IPS-NIHi7 (cell line): ENCODE measurements around the gene ABL1.
"Not testable (repeated sequence)": the region's sequence is repeated elsewhere in the genome, so short reads cannot be mapped to it uniquely, and the experiment has no call there.

Experiments used
- DNase-seq: peaks from one replicate; pipeline ENCODE4 v3.0.0; 2012; ENCODE audit warnings: mixed read lengths; ENCODE audit errors: extremely low spot score

Gene ABL1

DNA sequence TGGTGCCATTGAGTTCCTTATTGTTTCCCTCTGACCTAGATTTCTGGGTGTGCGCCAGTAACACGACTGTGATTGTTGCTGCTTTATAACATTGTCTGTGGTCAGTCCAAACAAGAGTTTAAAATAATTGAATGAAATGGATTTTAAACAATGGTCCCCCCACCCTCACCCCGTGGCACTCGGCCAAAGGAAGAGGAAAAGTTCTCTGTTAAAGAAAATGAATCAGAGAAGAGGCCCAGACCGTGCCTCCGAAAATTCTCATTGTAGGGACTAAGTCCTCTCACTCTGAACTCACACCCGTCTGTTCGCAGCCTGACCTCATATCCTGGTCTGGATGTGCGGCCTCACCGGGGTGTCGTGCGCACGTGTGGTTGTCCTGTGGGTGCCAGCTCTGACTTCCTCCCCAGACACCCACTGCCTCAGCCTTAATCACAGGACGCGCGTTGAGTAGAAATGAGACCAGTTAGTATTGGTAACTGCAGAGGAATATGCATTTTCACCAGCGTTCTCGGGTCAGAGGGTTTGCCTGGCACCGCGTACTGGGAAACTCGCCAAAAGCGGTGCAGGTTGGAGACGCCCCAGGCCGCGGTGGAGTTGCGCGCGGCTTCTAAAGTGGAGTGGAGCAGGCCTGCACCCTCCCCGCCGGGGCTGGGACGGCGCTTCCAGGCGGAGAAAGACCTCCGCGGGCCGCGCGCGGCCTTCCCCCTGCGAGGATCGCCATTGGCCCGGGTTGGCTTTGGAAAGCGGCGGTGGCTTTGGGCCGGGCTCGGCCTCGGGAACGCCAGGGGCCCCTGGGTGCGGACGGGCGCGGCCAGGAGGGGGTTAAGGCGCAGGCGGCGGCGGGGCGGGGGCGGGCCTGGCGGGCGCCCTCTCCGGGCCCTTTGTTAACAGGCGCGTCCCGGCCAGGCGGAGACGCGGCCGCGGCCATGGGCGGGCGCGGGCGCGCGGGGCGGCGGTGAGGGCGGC, at the start of gene ABL1:
TSS of gene ABL1 (plus strand) at position 884 of the 966 bp plus-strand sequence. CDS start 193 bp downstream, outside the sequence.
- DNase-seq, result peak; percentile 80

DNA sequence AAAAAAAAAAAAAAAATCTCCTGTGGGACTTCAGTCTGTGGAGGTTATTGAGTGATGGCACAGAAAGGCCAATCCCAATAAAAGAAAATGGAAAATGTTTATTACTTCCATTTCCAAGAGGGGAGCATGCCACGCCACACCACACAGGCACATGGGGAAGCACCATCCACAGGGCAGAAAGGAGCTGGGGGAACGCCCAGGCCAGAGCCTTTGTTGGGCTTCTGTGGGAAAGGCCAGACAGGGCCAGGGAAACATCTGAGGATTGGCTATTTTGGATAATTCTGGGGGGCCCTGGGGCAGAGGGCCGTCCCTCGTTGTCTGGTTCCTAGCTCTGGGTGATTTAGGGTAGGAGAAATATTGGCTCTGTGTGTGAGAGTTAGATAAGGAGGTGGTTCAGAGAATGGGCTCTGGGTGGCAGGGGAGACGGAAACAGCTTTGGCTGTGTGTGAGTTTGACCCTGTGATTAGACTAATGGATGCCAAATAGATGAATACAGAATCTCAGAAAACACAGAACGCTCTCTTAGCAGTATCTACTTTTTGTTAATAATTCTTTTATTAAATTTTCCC, 49.0 kb upstream of the ABL1 start:
- no peak for DNase-seq

DNA sequence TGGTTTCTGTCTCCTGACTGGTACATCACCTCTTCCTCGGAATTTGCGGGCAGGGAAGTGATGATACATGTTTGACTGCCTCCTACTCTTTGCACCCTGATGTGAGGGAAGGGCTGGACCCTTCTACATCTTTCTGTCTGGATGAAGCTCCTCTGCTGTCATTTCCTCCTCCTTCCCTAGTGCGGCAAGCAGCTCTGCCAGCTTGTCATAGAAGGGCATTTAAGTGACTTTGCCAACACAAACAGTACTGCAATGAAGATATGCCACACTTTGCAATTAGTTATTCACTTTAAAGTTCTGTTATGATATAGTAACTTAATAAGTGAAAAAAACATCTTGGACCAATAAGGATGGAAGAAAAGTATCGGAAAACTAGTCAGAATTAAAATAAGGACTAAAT, 48.5 kb upstream of the ABL1 start:
- DNase-seq, result no peak

GRCh38 chr9:130789747-130790672, 45.0 kb upstream of the ABL1 start:
- no peak for DNase-seq

GRCh38 chr9:130791303-130791894, 43.7 kb upstream of the ABL1 start:
- no peak for DNase-seq

DNA sequence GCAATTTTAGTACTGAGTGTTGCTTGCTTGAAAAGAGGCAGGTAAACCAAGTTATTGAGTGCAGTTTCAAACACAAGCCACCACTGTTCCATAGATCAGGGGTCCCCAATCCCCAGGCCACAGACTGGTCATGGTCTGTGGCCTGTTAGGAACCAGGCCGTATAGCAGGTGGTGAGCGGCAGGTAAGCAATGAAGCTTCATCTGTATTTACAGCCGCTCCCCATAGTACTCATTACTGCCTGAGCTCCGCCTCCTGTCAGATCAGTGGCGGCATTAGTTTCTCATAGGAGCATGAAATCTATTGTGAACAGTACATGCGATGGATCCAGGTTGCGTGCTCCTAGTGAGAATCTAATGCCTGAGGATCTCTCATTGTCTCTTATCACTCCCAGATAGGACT, 41.5 kb upstream of the ABL1 start:
- no peak for DNase-seq

DNA sequence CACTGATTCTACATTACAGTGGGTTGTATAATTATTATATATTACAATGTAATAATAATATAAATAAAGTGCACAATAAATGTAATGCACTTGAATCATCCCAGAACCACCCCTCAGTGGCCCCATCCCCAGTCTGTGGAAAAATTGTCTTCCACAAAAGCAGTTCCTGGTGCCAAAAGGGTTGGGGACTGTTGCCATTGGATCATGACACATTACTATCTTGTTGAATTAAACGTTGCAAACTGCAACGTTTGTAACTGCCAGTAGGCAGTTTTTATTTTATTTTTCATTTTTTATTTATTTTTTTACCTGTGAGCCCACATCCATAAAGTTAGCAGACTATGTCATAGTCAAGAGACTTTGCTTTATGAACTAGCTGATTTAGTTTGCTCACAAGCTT, 41.0 kb upstream of the ABL1 start:
- DNase-seq, result not testable (repeated sequence)

- not testable (repeated sequence) for DNase-seq
Observed at GRCh38 chr9:130794423-130794822, 40.6 kb upstream of the ABL1 start.

DNA sequence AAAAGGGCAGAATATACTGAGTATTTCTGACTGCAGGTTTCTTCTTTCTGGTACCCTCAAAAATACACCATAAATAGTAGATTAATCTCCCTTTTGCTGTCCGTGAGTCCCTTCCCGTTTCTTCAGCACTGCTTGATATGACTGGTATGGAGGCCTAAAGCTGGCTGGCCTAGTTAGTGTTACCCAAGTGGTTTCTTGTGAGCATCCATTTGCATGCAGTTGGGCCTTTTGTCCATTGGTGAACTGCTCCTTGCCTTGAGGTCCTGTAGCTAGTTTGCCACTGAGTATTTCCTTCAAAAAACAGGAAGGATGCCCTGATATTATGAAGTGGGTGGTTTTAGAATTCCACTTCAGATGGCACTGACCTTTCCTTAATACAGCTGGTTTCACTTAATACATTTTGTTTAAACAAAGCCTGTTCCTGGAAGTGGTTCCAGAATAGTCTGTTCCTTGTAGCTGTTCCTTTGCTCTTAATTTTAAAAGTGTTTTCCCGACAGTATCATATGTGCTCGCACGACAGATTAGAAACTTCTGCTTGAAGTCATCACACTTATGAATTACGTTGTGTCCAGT, 40.0 kb upstream of the ABL1 start:
- DNase-seq, result no peak

DNA sequence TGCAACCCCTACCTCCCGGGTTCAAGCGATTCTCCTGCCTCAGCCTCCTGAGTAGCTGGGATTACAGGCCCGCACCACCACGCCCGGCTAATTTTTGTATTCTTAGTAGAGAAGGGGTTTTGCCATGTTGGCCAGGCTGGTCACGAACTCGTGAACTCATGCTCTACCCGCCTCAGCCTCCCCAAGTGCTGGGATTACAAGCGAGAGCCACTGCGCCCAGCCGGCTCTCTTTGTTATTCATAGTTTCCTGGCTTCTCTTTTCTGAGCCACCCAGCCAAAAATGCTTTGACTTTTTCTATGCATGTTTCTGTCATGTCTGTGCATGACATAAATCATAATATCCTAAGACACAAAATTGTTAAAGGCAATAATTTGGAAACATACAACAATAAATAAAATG, 31.9 kb upstream of the ABL1 start:
- not testable (repeated sequence) for DNase-seq

DNA sequence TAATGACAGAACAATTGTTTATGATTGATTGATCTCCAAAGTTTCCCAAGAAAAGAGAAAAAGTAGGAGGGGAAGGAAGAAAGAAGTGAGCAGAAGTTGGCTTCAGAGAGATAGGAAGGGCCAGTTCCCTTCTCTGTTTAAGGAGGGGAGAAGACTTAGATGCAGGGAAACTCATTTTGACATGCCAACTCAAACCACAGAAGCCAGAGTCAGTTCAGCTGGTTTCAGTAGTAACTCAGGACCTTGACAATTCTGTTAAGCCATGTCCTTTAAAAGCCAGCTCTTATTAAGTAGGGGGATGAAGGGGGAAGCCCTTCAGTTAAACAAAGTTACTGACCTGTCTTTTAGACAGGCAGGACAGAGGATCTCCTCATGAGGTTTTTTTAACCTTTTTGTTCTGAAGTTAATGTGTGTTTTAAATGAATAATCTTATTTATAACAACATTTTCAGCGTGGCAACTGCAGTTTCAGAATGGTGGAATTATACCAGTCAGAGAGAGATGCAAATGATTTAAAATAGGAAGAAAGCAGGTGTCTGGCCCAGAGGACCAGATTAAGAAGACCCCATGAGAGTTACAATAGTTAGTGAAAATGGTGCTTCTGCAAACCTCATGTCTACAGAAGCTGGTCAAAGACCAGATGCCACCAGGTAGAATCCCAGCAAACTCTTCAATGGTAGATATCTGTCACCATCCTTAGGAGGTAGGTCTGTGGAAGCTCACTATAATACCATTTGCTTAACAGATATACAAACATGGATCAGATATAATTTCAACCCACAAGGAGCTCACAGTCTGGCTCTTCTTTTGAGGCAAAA, 29.3 kb upstream of the ABL1 start:
- no peak for DNase-seq

GRCh38 chr9:130806327-130806716, 28.7 kb upstream of the ABL1 start:
- DNase-seq, result no peak

- DNase-seq, result no peak
Observed at GRCh38 chr9:130810609-130811136, 24.4 kb upstream of the ABL1 start.

- no peak for DNase-seq
Observed at GRCh38 chr9:130815242-130815808, 19.7 kb upstream of the ABL1 start.

DNA sequence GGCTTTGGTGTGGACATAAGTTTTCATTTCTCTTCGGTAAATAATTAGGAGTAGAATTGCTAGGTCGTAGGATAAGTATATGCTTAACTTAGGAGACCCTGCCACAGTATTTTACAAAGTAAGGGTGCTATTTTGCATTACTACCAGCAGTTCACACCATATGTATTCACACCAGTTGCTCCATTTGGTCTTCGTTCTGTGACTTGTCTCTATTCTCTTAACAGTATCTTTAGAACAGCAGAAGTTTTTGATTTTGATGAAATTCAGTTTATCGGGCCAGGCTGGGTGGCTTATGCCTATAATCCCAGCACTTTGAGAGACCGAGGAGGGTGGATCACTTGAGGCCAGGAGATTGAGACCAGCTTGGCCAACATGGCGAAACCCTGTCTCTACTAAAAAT, 17.1 kb upstream of the ABL1 start:
- no peak for DNase-seq

- DNase-seq, result no peak
Observed at GRCh38 chr9:130820135-130820738, 14.8 kb upstream of the ABL1 start.

- no peak for DNase-seq
Observed at GRCh38 chr9:130823435-130823834, 11.6 kb upstream of the ABL1 start.

DNA sequence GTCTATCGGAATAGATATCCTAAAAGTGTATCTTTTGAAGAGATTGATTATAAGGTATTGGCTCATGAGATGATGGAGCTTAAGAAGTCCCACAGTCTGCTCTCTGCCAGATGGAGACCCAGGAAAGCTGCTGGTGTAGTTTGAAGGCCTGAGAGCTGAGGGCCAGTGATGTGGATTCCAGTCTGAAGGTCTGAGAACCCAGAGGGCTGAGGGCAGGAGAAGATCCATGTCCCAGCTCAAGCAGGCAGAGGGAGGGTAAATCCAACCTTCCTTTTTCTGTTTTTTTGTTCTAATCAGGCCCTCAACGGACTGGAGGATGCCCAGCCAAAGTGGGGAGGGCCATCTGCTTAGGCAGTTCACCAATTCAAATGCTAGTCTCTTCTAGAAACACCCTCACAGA, 11.0 kb upstream of the ABL1 start:
- no peak for DNase-seq

- peak; percentile 79 for DNase-seq
Observed at GRCh38 chr9:130824643-130825350, 10.3 kb upstream of the ABL1 start.
